SIG-M5 treated with dmso at 0.1 percent for 504 hours (cell line): ENCODE measurements around the gene ATRNL1.

Experiments
- DNase-seq: peaks from one replicate; lab custom pipeline; 2025; ENCODE audit not compliant: unreplicated experiment; lab: John Stamatoyannopoulos, UW

ATRNL1 gene

GRCh38 chr10:115942101-115942500 is 848.9 kb downstream of the ATRNL1 start:
- no peak for DNase-seq

GRCh38 chr10:115944538-115944937 is 851.4 kb downstream of the ATRNL1 start:
- DNase-seq = no peak

GRCh38 chr10:115945701-115946445 is 852.7 kb downstream of the ATRNL1 start:
- DNase-seq = no peak

GRCh38 chr10:115947104-115947503 is 853.9 kb downstream of the ATRNL1 start:
- DNase-seq = no peak

GRCh38 chr10:115948465-115948864 is 855.3 kb downstream of the ATRNL1 start:
- peak; percentile 2 for DNase-seq

GRCh38 chr10:115949282-115949844 is 856.2 kb downstream of the ATRNL1 start:
- no peak for DNase-seq

GRCh38 chr10:115950320-115950719 is 857.2 kb downstream of the ATRNL1 start:
- DNase-seq = no peak

GRCh38 chr10:115951242-115951641 is 858.1 kb downstream of the ATRNL1 start:
- DNase-seq = no peak

- no peak for DNase-seq
Observed at GRCh38 chr10:115953281-115953680, 860.1 kb downstream of the ATRNL1 start.

GRCh38 chr10:115953968-115954367 is 860.8 kb downstream of the ATRNL1 start:
- DNase-seq = no peak

GRCh38 chr10:115956225-115957011 is 863.3 kb downstream of the ATRNL1 start:
- DNase-seq = no peak

GRCh38 chr10:115957012-115957399 is 863.8 kb downstream of the ATRNL1 start:
- DNase-seq = no peak

- DNase-seq = no peak
Observed at GRCh38 chr10:115957786-115958442, 864.7 kb downstream of the ATRNL1 start.

- no peak for DNase-seq
Observed at GRCh38 chr10:115963848-115964247, 870.7 kb downstream of the ATRNL1 start.

- no peak for DNase-seq
Observed at GRCh38 chr10:115964827-115965226, 871.7 kb downstream of the ATRNL1 start.

GRCh38 chr10:115965376-115965775 is 872.2 kb downstream of the ATRNL1 start:
- DNase-seq = no peak

GRCh38 chr10:115968236-115968635 is 875.1 kb downstream of the ATRNL1 start:
- no peak for DNase-seq

GRCh38 chr10:115969591-115969990 is 876.4 kb downstream of the ATRNL1 start:
- DNase-seq = no peak

GRCh38 chr10:115971921-115972320 is 878.8 kb downstream of the ATRNL1 start:
- DNase-seq = no peak

GRCh38 chr10:115972426-115972825 is 879.3 kb downstream of the ATRNL1 start:
- DNase-seq = no peak

GRCh38 chr10:115974351-115974750 is 881.2 kb downstream of the ATRNL1 start:
- DNase-seq = no peak
